ENCODE data around the gene MISP3. TPM values are rescaled to one million over a fixed set of nuclear protein-coding genes. Genes with fewer than 3 reads are reported as not detected.

Gene MISP3
- total and polyA plus RNA-seq, 9 of the 15 experiments (the other 6 are each of a cell fraction or from before 2014, with no cell fraction given): 0.25 to 5.6 (median 1.6) TPM

DNA sequence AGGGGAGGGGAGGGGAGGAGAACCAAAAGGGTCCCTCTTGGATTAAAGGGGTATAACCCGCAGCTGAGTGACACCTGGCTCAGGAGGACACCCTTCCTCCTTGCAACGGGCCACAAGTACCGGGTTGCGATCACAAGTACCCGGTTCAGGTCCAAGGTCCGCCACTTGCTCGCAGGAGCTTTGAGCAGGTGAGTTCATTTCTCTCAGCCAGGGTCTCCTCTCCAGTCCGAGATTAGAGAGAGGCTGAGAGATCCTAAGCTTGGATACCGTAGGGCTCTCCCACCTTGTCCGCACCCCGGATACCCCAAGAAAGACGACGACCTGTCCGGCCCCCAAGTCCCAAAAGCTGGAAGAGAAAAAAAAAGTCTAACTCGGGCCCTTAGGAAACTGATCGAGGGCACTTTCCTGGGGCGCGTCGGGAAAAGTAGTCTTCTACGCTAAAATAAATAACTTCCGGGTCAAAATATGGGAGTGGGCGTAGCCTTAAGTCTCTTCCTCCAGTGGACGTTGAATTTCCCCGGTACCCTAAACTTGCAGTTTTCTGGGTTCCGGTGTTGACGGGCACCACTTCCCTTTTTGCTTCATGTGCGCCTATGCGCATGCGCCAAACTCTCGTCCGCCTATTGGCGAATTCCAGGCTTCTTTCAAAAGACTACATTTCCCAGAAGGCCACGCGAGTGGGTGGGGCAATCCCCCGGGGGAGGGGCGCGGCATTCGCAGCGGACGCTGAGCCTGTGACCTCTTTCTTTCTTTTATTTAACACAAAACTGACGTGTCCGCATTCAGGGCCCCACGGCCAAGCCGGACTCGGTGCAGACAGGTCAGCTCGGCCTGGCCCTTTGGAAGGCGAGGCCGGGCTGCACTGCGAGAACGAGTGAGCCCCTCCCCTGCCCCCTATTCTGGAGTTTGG, 8.6 kb downstream of the MISP3 start (continued):
- TF ChIP-seq PHB (CRISPR knock-in tag; IDR thresholded peaks at IDR 0.05) (no peak), PTBP1 (IDR thresholded peaks at IDR 0.05; ENCODE audit: low read depth, low read length) (no peak), KDM1A (IDR thresholded peaks at IDR 0.05) (no peak), ZNF239 (CRISPR knock-in tag; IDR thresholded peaks at IDR 0.05) (peak; percentile 11; the same call in 1 of the 2 replicates), BCOR (IDR thresholded peaks at IDR 0.05) (no peak), ZNF780A (CRISPR knock-in tag; IDR thresholded peaks at IDR 0.05) (no peak), DDX20 (tag; IDR thresholded peaks at IDR 0.05; ENCODE audit: low read depth) (no peak), C11orf30 (IDR thresholded peaks at IDR 0.05; ENCODE audit: low read depth) (peak; percentile 70), SMAD1 (IDR thresholded peaks at IDR 0.05; ENCODE audit: low read depth, low read length, partially characterized antibody) (no peak), ARNT (IDR thresholded peaks at IDR 0.05) (peak; percentile 32 to 90; a peak in 2 of 4 replicates), ZKSCAN1 (IDR thresholded peaks at IDR 0.05; ENCODE audit: low read depth, low read length) (no peak; the same call in 1 of the 2 replicates), ZNF146 (CRISPR knock-in tag; IDR thresholded peaks at IDR 0.05; ENCODE audit: unreplicated experiment) (no peak), ZNF589 (CRISPR knock-in tag; IDR thresholded peaks at IDR 0.05; ENCODE audit: low read depth) (no peak), FOSL1 (tag; conservative IDR thresholded peaks at IDR 0.05) (no peak; the same call in 1 of the 2 replicates), PHB2 (IDR thresholded peaks at IDR 0.05; ENCODE audit: low read depth) (no peak), ZNF121 (CRISPR knock-in tag; conservative IDR thresholded peaks at IDR 0.05) (no peak), ZBTB7A (IDR thresholded peaks at IDR 0.05; ENCODE audit: borderline replicate concordance, control insufficient read depth, low read depth, low read length) (no peak; the same call in 1 of the 2 replicates), TARDBP (IDR thresholded peaks at IDR 0.05) (no peak), POLR2B (IDR thresholded peaks at IDR 0.05; ENCODE audit: low read depth, partially characterized antibody) (peak; percentile 68), KDM4B (IDR thresholded peaks at IDR 0.05; ENCODE audit: borderline replicate concordance in 2 of 2, low read depth in 1 of 2) (no peak; a peak in 1 of 4 replicates), NBN (IDR thresholded peaks at IDR 0.05; ENCODE audit: low read depth) (no peak), RBM22 (IDR thresholded peaks at IDR 0.05; ENCODE audit: low read depth, low read length, poor library complexity, severe bottlenecking) (no peak)
- TF ChIP-seq, protein P1, sequence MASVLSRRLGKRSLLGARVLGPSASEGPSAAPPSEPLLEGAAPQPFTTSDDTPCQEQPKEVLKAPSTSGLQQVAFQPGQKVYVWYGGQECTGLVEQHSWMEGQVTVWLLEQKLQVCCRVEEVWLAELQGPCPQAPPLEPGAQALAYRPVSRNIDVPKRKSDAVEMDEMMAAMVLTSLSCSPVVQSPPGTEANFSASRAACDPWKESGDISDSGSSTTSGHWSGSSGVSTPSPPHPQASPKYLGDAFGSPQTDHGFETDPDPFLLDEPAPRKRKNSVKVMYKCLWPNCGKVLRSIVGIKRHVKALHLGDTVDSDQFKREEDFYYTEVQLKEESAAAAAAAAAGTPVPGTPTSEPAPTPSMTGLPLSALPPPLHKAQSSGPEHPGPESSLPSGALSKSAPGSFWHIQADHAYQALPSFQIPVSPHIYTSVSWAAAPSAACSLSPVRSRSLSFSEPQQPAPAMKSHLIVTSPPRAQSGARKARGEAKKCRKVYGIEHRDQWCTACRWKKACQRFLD (CRISPR knock-in tag; IDR thresholded peaks at IDR 0.05): peak; percentile 80
- TF ChIP-seq, protein P2, sequence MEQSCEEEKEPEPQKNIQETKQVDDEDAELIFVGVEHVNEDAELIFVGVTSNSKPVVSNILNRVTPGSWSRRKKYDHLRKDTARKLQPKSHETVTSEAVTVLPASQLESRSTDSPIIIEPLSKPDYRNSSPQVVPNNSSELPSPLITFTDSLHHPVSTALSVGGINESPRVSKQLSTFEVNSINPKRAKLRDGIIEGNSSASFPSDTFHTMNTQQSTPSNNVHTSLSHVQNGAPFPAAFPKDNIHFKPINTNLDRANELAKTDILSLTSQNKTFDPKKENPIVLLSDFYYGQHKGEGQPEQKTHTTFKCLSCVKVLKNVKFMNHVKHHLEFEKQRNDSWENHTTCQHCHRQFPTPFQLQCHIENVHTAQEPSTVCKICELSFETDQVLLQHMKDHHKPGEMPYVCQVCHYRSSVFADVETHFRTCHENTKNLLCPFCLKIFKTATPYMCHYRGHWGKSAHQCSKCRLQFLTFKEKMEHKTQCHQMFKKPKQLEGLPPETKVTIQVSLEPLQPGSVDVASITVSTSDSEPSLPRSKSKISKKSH (CRISPR knock-in tag; IDR thresholded peaks at IDR 0.05): no peak
- TF ChIP-seq, protein P3, sequence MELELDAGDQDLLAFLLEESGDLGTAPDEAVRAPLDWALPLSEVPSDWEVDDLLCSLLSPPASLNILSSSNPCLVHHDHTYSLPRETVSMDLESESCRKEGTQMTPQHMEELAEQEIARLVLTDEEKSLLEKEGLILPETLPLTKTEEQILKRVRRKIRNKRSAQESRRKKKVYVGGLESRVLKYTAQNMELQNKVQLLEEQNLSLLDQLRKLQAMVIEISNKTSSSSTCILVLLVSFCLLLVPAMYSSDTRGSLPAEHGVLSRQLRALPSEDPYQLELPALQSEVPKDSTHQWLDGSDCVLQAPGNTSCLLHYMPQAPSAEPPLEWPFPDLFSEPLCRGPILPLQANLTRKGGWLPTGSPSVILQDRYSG (tag; conservative IDR thresholded peaks at IDR 0.05; ENCODE audit: low read depth): no peak
